Colonic mucosa (tissue), 4 donors: Measurements from ENCODE around the gene PRDM10. TPM values are rescaled to one million over a fixed set of nuclear protein-coding genes. Genes with fewer than 3 reads are reported as not detected.

Experiments used
- DNase-seq: peaks from one replicate; pipeline ENCODE4 v3.0.0-alpha.2; 2020
- H3K27ac ChIP-seq: fragments of 200-600 bp; one replicate; pipeline ENCODE4 v1.8.0; 2021
- H3K27me3 ChIP-seq: fragments of 200-600 bp; one replicate; pipeline ENCODE4 v1.8.0; 2021
- H3K36me3 ChIP-seq: fragments of 200-600 bp; one replicate; pipeline ENCODE4 v1.8.0; 2021
- H3K4me1 ChIP-seq: fragments of 200-600 bp; one replicate; pipeline ENCODE4 v1.8.0; 2021; ENCODE audit warnings: mild to moderate bottlenecking
- H3K4me3 ChIP-seq: fragments of 200-600 bp; one replicate; pipeline ENCODE4 v1.8.0; 2021
- H3K9ac ChIP-seq, 2 donors: one replicate each; pipeline ENCODE4 v1.7.0; 2013; ENCODE audit warnings: control low read depth in 2 of 2, low read depth in 2 of 2, low read length in 2 of 2
- H3K9me3 ChIP-seq: fragments of 200-600 bp; one replicate; pipeline ENCODE4 v1.8.0; 2021
- intact Hi-C: fragments of 100-400 bp; cut with DNase I; formaldehyde crosslinking; loops from one replicate; pipeline ENCODE4 v1.14.1; 2022
- total RNA-seq, 2 donors: library from RNA; stranded (reverse); fragmentation: NEBNext Ultra II Directional in 1 of 2; extraction: Animal tissue kit (Norgen Biotek cat#: 25700) in 1 of 2; gene quantifications; one replicate each; pipeline ENCODE4 v1.2.1, GENCODE V29; 2021
- TF ChIP-seq, protein P1 (sequence below): fragments of 200-600 bp; IDR thresholded peaks from one replicate; pipeline ENCODE4 v1.8.0; 2022; ENCODE audit warnings: antibody characterized with exemption, mild to moderate bottlenecking
- donor health status: healthy.
- donor health status: DM: no; HTN: no; CAD: no.
- donor health status: DM: no; HTN: no; CAD: no.

PRDM10 gene
- total RNA-seq, 2 donors from 2014 or later: 11.0 to 18.3 TPM

DNA sequence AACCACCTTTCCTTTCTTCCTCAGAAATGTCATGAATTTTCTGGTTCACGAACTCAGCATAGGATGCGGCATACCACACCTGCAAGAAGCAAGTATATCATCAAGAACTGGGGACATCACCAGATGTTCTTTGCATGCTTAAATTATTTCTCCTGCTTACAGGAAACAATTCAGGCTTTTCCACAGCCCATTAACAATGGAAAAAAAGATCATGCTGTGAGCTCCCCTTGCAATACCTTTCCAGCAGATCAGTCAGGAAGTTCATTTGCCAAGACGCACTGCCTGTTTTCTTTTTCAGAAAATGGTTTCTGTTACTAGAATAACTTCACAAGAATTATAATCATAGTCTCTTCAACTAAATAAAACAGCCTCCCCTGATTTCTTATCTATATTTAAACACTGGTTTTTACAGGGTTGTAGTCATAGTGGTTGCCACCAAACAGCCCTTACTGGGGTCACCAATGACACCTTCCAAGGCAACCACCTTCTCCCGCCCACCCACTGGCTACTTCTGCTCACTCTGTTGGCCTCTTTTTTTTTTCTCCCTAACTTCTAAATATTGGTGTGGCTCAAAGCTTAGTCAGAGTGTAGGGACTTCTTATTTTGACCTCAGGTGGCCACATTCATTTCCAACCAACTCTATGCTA lies 64.9 kb downstream of the PRDM10 start:
- H3K27me3 ChIP-seq: no peaks in the 10 kb centered on the region
- TF ChIP-seq, protein P1, sequence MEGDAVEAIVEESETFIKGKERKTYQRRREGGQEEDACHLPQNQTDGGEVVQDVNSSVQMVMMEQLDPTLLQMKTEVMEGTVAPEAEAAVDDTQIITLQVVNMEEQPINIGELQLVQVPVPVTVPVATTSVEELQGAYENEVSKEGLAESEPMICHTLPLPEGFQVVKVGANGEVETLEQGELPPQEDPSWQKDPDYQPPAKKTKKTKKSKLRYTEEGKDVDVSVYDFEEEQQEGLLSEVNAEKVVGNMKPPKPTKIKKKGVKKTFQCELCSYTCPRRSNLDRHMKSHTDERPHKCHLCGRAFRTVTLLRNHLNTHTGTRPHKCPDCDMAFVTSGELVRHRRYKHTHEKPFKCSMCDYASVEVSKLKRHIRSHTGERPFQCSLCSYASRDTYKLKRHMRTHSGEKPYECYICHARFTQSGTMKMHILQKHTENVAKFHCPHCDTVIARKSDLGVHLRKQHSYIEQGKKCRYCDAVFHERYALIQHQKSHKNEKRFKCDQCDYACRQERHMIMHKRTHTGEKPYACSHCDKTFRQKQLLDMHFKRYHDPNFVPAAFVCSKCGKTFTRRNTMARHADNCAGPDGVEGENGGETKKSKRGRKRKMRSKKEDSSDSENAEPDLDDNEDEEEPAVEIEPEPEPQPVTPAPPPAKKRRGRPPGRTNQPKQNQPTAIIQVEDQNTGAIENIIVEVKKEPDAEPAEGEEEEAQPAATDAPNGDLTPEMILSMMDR: no peak
- intact Hi-C loops: no loop called here

DNA sequence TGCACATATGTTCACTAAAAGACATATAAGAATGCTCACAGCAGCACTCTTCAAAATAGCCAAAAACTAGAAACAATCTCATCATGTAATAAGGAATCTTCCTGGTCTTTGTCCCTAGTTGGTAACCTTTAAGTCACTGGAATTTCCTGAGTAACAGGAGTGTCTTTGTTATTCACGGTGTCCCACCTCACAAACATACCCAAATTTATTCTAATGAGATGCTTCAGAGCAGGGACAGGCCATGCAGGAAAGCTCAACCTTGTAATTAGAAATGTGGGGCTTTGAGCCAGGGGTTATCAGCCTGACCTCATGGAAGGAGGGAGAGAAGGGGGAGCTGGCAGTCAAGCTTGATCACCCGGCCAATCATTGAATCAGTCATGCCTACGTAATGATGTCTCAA lies 66.9 kb downstream of the PRDM10 start:
- DNase-seq: no peak
- H3K27ac ChIP-seq: no peak overlapping the region
- TF ChIP-seq, protein P1: no peak
- no peak overlapping the region for H3K4me3 ChIP-seq
- H3K4me1 ChIP-seq: no peaks in the 10 kb centered on the region
- no peaks in the 10 kb centered on the region for H3K27me3 ChIP-seq
- no peak overlapping the region for H3K9ac ChIP-seq
- no peaks in the 10 kb centered on the region for H3K9me3 ChIP-seq
- intact Hi-C loops: no loop called here
- peaks cover 3% of the 10 kb centered on the region for H3K36me3 ChIP-seq

More for the DNA sequence above, 64.9 kb downstream of the PRDM10 start:
- Histone ChIP-seq H3K27ac (no peak overlapping the region), H3K4me1 (no peaks in the 10 kb centered on the region), H3K9me3 (no peaks in the 10 kb centered on the region), H3K9ac (no peak overlapping the region), H3K36me3 (no peaks in the 10 kb centered on the region), H3K4me3 (no peak overlapping the region)
- DNase-seq: no peak

DNA sequence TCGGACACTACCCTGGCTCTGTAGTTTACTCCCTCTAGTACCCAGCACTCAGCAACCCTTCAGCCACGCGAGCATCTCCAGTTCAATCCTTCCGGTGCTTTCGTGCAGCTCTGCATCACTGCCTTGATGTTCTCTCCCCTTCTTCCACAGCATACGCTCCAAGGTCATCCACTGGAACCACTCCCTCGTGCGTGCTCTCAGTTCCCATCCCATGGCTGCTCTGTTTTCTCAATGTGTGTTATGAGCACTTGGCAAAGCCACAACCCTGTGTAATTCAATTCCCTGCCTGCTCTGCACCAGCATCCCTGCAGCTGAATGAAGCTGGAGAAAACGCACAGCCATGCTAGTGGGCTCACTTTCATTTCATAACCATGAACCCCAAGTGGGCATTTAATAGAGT lies 68.7 kb downstream of the PRDM10 start:
- H3K4me3 ChIP-seq: no peak overlapping the region
- no peaks in the 10 kb centered on the region for H3K4me1 ChIP-seq
- TF ChIP-seq, protein P1: no peak
- H3K9ac ChIP-seq: no peak overlapping the region
- no peaks in the 10 kb centered on the region for H3K27me3 ChIP-seq
- H3K9me3 ChIP-seq: no peaks in the 10 kb centered on the region
- H3K27ac ChIP-seq: no peak overlapping the region
- H3K36me3 ChIP-seq: peaks cover 3% of the 10 kb centered on the region
- intact Hi-C loops: no loop called here
- no peak for DNase-seq

DNA sequence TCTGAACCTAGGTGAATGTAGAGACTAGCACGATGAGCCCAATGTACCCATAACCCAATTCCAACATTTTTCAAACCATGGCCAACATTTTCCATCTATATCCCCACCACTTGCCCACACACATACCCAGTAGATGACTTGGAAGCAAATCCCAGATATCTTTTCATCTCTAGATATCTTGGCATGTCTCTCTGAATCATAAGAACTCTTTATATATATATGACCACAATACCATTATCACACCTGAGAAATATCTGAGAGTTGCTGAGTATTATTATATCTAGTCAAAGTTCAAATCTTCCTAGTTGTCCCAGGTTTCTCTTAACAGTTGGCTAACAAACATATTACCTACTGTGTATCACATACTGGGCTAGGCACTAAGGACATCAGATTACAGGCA lies 69.4 kb downstream of the PRDM10 start:
- H3K36me3 ChIP-seq: peaks cover 3% of the 10 kb centered on the region
- intact Hi-C loops: no loop called here

DNA sequence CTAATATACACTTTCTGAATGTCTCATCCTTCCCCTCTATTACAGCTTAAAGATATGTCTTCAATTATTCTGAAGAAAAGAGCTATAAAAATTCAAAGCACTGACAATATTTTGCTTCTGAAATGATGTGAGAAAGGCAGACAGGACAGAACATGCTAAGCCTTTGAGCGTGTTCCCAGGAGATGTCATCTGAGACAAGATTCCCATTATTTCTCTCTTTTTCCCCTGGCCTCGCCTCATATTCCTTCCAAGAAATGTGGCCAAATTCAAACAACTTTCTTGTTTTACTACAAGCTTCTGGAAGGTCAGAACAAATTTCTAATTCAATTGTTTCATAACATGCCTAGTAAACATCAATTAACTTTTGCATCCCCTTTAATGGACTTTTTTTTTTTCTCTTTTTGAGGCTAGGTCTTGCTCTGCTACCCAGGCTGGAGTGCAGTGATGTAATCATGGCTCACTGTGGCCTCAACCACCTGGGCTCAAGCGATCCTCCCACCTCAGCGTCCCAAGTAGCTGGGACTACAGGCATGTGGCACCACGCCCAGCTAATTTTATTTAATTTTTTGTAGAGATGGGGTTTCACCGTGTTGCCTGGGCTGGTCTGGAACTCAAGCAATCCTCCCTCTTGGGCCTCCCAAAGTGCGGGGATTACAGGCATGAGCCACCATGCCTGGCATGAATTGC lies 70.1 kb downstream of the PRDM10 start:
- no peak overlapping the region for H3K27ac ChIP-seq
- TF ChIP-seq, protein P1: no peak

More for the DNA sequence above, 69.4 kb downstream of the PRDM10 start:
- no peak overlapping the region for H3K9ac ChIP-seq
- no peaks in the 10 kb centered on the region for H3K4me1 ChIP-seq
- TF ChIP-seq, protein P1: no peak
- H3K27ac ChIP-seq: no peak overlapping the region
- H3K4me3 ChIP-seq: no peak overlapping the region
- H3K27me3 ChIP-seq: no peaks in the 10 kb centered on the region
- DNase-seq: no peak
- H3K9me3 ChIP-seq: no peaks in the 10 kb centered on the region

More for the DNA sequence above, 70.1 kb downstream of the PRDM10 start:
- H3K9me3 ChIP-seq: no peaks in the 10 kb centered on the region
- DNase-seq: no peak
- H3K4me3 ChIP-seq: no peak overlapping the region
- peaks cover 3% of the 10 kb centered on the region for H3K36me3 ChIP-seq
- H3K9ac ChIP-seq: no peak overlapping the region
- H3K4me1 ChIP-seq: no peaks in the 10 kb centered on the region
- H3K27me3 ChIP-seq: no peaks in the 10 kb centered on the region
- intact Hi-C loops: no loop called here
